ENCODE results near the gene PTPN4.

The PTPN4 gene

GRCh38 chr2:119765433-119766002, 5.8 kb downstream of the PTPN4 start:
- H4K8ac ChIP-seq (ENCODE audit: low read depth, low read length) = no peak overlapping the region
- no peak overlapping the region for H3K27ac ChIP-seq (ENCODE audit: low read depth, low read length)
- H3K4ac ChIP-seq (ENCODE audit: low read depth, low read length) = peak overlapping the region; percentile 21
- H3K9ac ChIP-seq (ENCODE audit: low read length) = no peak overlapping the region
- H3K14ac ChIP-seq (ENCODE audit: low read length) = no peak overlapping the region
- H3K23ac ChIP-seq (ENCODE audit: low read length) = no peak overlapping the region
- no peaks in the 10 kb centered on the region for H3K27me3 ChIP-seq (ENCODE audit: insufficient read depth, low read length)
- WGBS (ENCODE audit: extremely low coverage, insufficient coverage, insufficient read length) = no CpG with 5 or more reads among the region's 5 CpGs
- peaks cover 0 to 2% of the 10 kb centered on the region in 2 experiments for H3K4me1 ChIP-seq (ENCODE audit: control insufficient read depth in 1 of 2, insufficient read depth in 2 of 2, low read length in 2 of 2)
- no peak overlapping the region for H2BK120ac ChIP-seq (ENCODE audit: insufficient read depth, low read length, poor library complexity)
- H3K79me2 ChIP-seq (ENCODE audit: control insufficient read depth, insufficient read depth, low read length, poor library complexity) = peaks cover 2% of the 10 kb centered on the region
- H3K18ac ChIP-seq (ENCODE audit: low read length) = no peak overlapping the region
- no peak overlapping the region for H4K12ac ChIP-seq (ENCODE audit: low read depth, low read length)
- no peak overlapping the region for H2AFZ ChIP-seq (ENCODE audit: insufficient read depth, low read length, poor library complexity)
- H3K9me3 ChIP-seq (ENCODE audit: insufficient read depth, low read depth, low read length) = no peaks in the 10 kb centered on the region
- no peaks in the 10 kb centered on the region for H3K79me1 ChIP-seq (ENCODE audit: low read length)
- H2BK12ac ChIP-seq (ENCODE audit: low read length) = no peak overlapping the region
- no peak overlapping the region for H3K4me3 ChIP-seq (ENCODE audit: low read depth, low read length)
- H2AK5ac ChIP-seq (ENCODE audit: low read length) = peak overlapping the region; percentile 29
- H4K91ac ChIP-seq (ENCODE audit: low read depth, low read length) = no peak overlapping the region
- H2BK5ac ChIP-seq (ENCODE audit: low read depth, low read length, poor library complexity) = no peak overlapping the region
- DNase-seq = peak in 1 of 2 donors; percentile 32
- H3K36me3 ChIP-seq (ENCODE audit: control insufficient read depth in 1 of 2, insufficient read depth in 2 of 2, low read length in 2 of 2) = no peaks in the 10 kb centered on the region
- no peak overlapping the region for H3K4me2 ChIP-seq (ENCODE audit: low read length)

- Histone ChIP-seq H3K4me1 (ENCODE audit: control insufficient read depth in 1 of 2, insufficient read depth in 2 of 2, low read length in 2 of 2) (peaks cover 0 to 2% of the 10 kb centered on the region in 2 experiments), H3K36me3 (ENCODE audit: control insufficient read depth in 1 of 2, insufficient read depth in 2 of 2, low read length in 2 of 2) (no peaks in the 10 kb centered on the region), H3K27me3 (ENCODE audit: insufficient read depth, low read length) (no peaks in the 10 kb centered on the region), H3K9ac (ENCODE audit: low read length) (no peak overlapping the region), H2BK120ac (ENCODE audit: insufficient read depth, low read length, poor library complexity) (no peak overlapping the region), H3K27ac (ENCODE audit: low read depth, low read length) (no peak overlapping the region), H2BK12ac (ENCODE audit: low read length) (no peak overlapping the region), H2AK5ac (ENCODE audit: low read length) (no peak overlapping the region), H3K9me3 (ENCODE audit: insufficient read depth, low read depth, low read length) (no peaks in the 10 kb centered on the region), H2BK5ac (ENCODE audit: low read depth, low read length, poor library complexity) (no peak overlapping the region), H3K18ac (ENCODE audit: low read length) (no peak overlapping the region), H4K12ac (ENCODE audit: low read depth, low read length) (no peak overlapping the region), H3K4me2 (ENCODE audit: low read length) (no peak overlapping the region), H3K14ac (ENCODE audit: low read length) (no peak overlapping the region), H4K91ac (ENCODE audit: low read depth, low read length) (no peak overlapping the region), H4K8ac (ENCODE audit: low read depth, low read length) (no peak overlapping the region), H2AFZ (ENCODE audit: insufficient read depth, low read length, poor library complexity) (no peak overlapping the region), H3K4ac (ENCODE audit: low read depth, low read length) (no peak overlapping the region), H3K79me2 (ENCODE audit: control insufficient read depth, insufficient read depth, low read length, poor library complexity) (peaks cover 2% of the 10 kb centered on the region), H3K79me1 (ENCODE audit: low read length) (no peaks in the 10 kb centered on the region), H3K23ac (ENCODE audit: low read length) (no peak overlapping the region), H3K4me3 (ENCODE audit: low read depth, low read length) (no peak overlapping the region)
- WGBS (ENCODE audit: extremely low coverage, insufficient coverage, insufficient read length) = no CpG with 5 or more reads among the region's 5 CpGs
- DNase-seq = no peak
Observed at GRCh38 chr2:119766944-119767343, 7.2 kb downstream of the PTPN4 start.

GRCh38 chr2:119768742-119769141, 9.0 kb downstream of the PTPN4 start:
- Histone ChIP-seq H4K8ac (ENCODE audit: low read depth, low read length) (no peak overlapping the region), H3K14ac (ENCODE audit: low read length) (no peak overlapping the region), H2AFZ (ENCODE audit: insufficient read depth, low read length, poor library complexity) (no peak overlapping the region), H4K91ac (ENCODE audit: low read depth, low read length) (no peak overlapping the region), H3K4me1 (ENCODE audit: control insufficient read depth in 1 of 2, insufficient read depth in 2 of 2, low read length in 2 of 2) (peaks cover 0 to 2% of the 10 kb centered on the region in 2 experiments), H3K79me1 (ENCODE audit: low read length) (no peaks in the 10 kb centered on the region), H4K12ac (ENCODE audit: low read depth, low read length) (no peak overlapping the region), H2BK5ac (ENCODE audit: low read depth, low read length, poor library complexity) (no peak overlapping the region), H3K9ac (ENCODE audit: low read length) (no peak overlapping the region), H3K79me2 (ENCODE audit: control insufficient read depth, insufficient read depth, low read length, poor library complexity) (peaks cover 2% of the 10 kb centered on the region), H2AK5ac (ENCODE audit: low read length) (no peak overlapping the region), H3K4ac (ENCODE audit: low read depth, low read length) (peak overlapping the region; percentile 27), H3K9me3 (ENCODE audit: insufficient read depth, low read depth, low read length) (no peaks in the 10 kb centered on the region), H3K18ac (ENCODE audit: low read length) (no peak overlapping the region), H3K27ac (ENCODE audit: low read depth, low read length) (no peak overlapping the region), H3K27me3 (ENCODE audit: insufficient read depth, low read length) (no peaks in the 10 kb centered on the region), H3K4me3 (ENCODE audit: low read depth, low read length) (no peak overlapping the region), H3K23ac (ENCODE audit: low read length) (no peak overlapping the region), H3K4me2 (ENCODE audit: low read length) (no peak overlapping the region), H3K36me3 (ENCODE audit: control insufficient read depth in 1 of 2, insufficient read depth in 2 of 2, low read length in 2 of 2) (no peaks in the 10 kb centered on the region), H2BK12ac (ENCODE audit: low read length) (no peak overlapping the region), H2BK120ac (ENCODE audit: insufficient read depth, low read length, poor library complexity) (no peak overlapping the region)
- peak in 1 of 2 donors; percentile 45 for DNase-seq
- WGBS (ENCODE audit: extremely low coverage, insufficient coverage, insufficient read length) = no CpG with 5 or more reads among the region's 1 CpG

GRCh38 chr2:119769645-119770044, 9.9 kb downstream of the PTPN4 start:
- no peak overlapping the region for H3K9ac ChIP-seq (ENCODE audit: low read length)
- no peak overlapping the region for H3K4me3 ChIP-seq (ENCODE audit: low read depth, low read length)
- no peak overlapping the region for H2BK12ac ChIP-seq (ENCODE audit: low read length)
- no peak overlapping the region for H2AFZ ChIP-seq (ENCODE audit: insufficient read depth, low read length, poor library complexity)
- no peaks in the 10 kb centered on the region for H3K36me3 ChIP-seq (ENCODE audit: control insufficient read depth in 1 of 2, insufficient read depth in 2 of 2, low read length in 2 of 2)
- H4K8ac ChIP-seq (ENCODE audit: low read depth, low read length) = no peak overlapping the region
- no peak overlapping the region for H3K23ac ChIP-seq (ENCODE audit: low read length)
- peaks cover 0 to 2% of the 10 kb centered on the region in 2 experiments for H3K4me1 ChIP-seq (ENCODE audit: control insufficient read depth in 1 of 2, insufficient read depth in 2 of 2, low read length in 2 of 2)
- WGBS (ENCODE audit: extremely low coverage, insufficient coverage, insufficient read length) = no CpG with 5 or more reads among the region's 3 CpGs
- H3K27ac ChIP-seq (ENCODE audit: low read depth, low read length) = no peak overlapping the region
- H3K9me3 ChIP-seq (ENCODE audit: insufficient read depth, low read depth, low read length) = no peaks in the 10 kb centered on the region
- no peak overlapping the region for H2BK120ac ChIP-seq (ENCODE audit: insufficient read depth, low read length, poor library complexity)
- no peak overlapping the region for H2BK5ac ChIP-seq (ENCODE audit: low read depth, low read length, poor library complexity)
- no peak overlapping the region for H3K4me2 ChIP-seq (ENCODE audit: low read length)
- no peaks in the 10 kb centered on the region for H3K79me1 ChIP-seq (ENCODE audit: low read length)
- no peak overlapping the region for H3K4ac ChIP-seq (ENCODE audit: low read depth, low read length)
- no peak overlapping the region for H4K12ac ChIP-seq (ENCODE audit: low read depth, low read length)
- H3K79me2 ChIP-seq (ENCODE audit: control insufficient read depth, insufficient read depth, low read length, poor library complexity) = peaks cover 2% of the 10 kb centered on the region
- H3K27me3 ChIP-seq (ENCODE audit: insufficient read depth, low read length) = no peaks in the 10 kb centered on the region
- no peak overlapping the region for H3K14ac ChIP-seq (ENCODE audit: low read length)
- no peak overlapping the region for H3K18ac ChIP-seq (ENCODE audit: low read length)
- H4K91ac ChIP-seq (ENCODE audit: low read depth, low read length) = no peak overlapping the region
- no peak overlapping the region for H2AK5ac ChIP-seq (ENCODE audit: low read length)
- no peak for DNase-seq

Measured in trophoblast cell (in vitro differentiated cells and primary cell).